Upper lobe of left lung (tissue), 6 donors: ENCODE data around the gene RCL1. TPM values are rescaled to one million over a fixed set of nuclear protein-coding genes. Genes with fewer than 3 reads are reported as not detected.

ENCODE experiments used
- ATAC-seq, 2 donors: fragments of 200-7000 bp; cut with Tn5 transposase; one replicate each; pipeline ENCODE4 v1.9.1; 2022; ENCODE audit warnings: mild to moderate bottlenecking in 2 of 2, moderate library complexity in 2 of 2; ENCODE audit not compliant: low FRiP score in 2 of 2
- DNase-seq, 2 donors: peaks; one replicate each; pipeline ENCODE4 v3.0.0-alpha.2; 2019 to 2020
- H3K27ac ChIP-seq, 4 donors: fragments of 200-600 bp; sonication (generic); one replicate each; pipeline ENCODE4 v1.5.1; 2016 to 2019
- H3K27me3 ChIP-seq, 4 donors: fragments of 200-600 bp; sonication (generic); one replicate each; pipeline ENCODE4 v1.5.1; 2017 to 2019
- H3K36me3 ChIP-seq, 4 donors: fragments of 200-600 bp; sonication (generic); one replicate each; pipeline ENCODE4 v1.5.1; 2016 to 2019
- H3K4me1 ChIP-seq, 4 donors: fragments of 200-600 bp; sonication (generic); one replicate each; pipeline ENCODE4 v1.5.1; 2018 to 2019
- H3K4me3 ChIP-seq, 4 donors: fragments of 200-600 bp; sonication (generic); one replicate each; pipeline ENCODE4 v1.5.1; 2017 to 2019; ENCODE audit warnings: mild to moderate bottlenecking in 2 of 4, moderate library complexity in 1 of 4
- H3K9me3 ChIP-seq, 4 donors: fragments of 200-600 bp; sonication (generic); one replicate each; pipeline ENCODE4 v1.5.1; 2018 to 2019
- CTCF ChIP-seq, 6 experiments: fragments of 450-650 bp in 4 of 6; fragments of 200-600 bp in 2 of 6; sonication (generic) in 2 of 6; IDR thresholded peaks; one replicate each; pipeline ENCODE4 v1.5.1; 2016 to 2019; ENCODE audit warnings: antibody characterized with exemption in 6 of 6
- EP300 ChIP-seq, 4 donors: sonication (generic); formaldehyde crosslinking; IDR thresholded peaks; one replicate each; pipeline ENCODE4 v1.5.1; 2017; ENCODE audit warnings: antibody characterized with exemption in 4 of 4, control low read depth in 2 of 4
- POLR2A ChIP-seq, 4 donors: fragments of 450-650 bp; IDR thresholded peaks; one replicate each; pipeline ENCODE4 v1.5.1; 2016 to 2017; ENCODE audit warnings: antibody characterized with exemption in 4 of 4, mild to moderate bottlenecking in 2 of 4
- POLR2AphosphoS5 ChIP-seq, 2 donors: sonication (generic); formaldehyde crosslinking; IDR thresholded peaks; one replicate each; pipeline ENCODE4 v1.5.1; 2017; ENCODE audit warnings: antibody characterized with exemption in 2 of 2
- WGBS, 2 donors: methylation state at CpG; one replicate each; pipeline ENCODE4 v1.1.5; 2017 to 2018; 5-methylcytosine and 5-hydroxymethylcytosine counted together
- total RNA-seq, 6 donors: library from RNA; depleted of rRNA in 4 of 6; stranded (reverse); fragments of >200 nt in 4 of 6; gene quantifications; one replicate each; pipeline versions ENCODE4 v1.1.0 to v1.2.1, GENCODE V29; 2016 to 2021
- donor health status: DM: no; HTN: no; CAD: no; lungs with moderate emphysema.
- donor health status: DM: no; HTN: yes; CAD: no; lungs with severe emphysema.

Gene RCL1
- total RNA-seq, 6 donors from 2014 or later, result 20.8 to 63.9 (median 30.1) TPM

- peaks cover 16 to 51% (median 44%) of the 10 kb centered on the region in 4 donors for H3K4me1 ChIP-seq
- peaks cover 0 to 20% (median 3%) of the 10 kb centered on the region in 4 donors for H3K36me3 ChIP-seq
- ATAC-seq (no peak), DNase-seq (no peak)
- 95 to 97% methylated on average over 3 of the region's 3 CpGs for WGBS, 2 donors
- H3K9me3 ChIP-seq, result no peaks in the 10 kb centered on the region
- H3K4me3 ChIP-seq, result no peak overlapping the region
- H3K27me3 ChIP-seq, result no peaks in the 10 kb centered on the region
- peak overlapping the region in 1 of 4 donors; percentile 45 for H3K27ac ChIP-seq
- no peak for TF ChIP-seq POLR2A (IDR thresholded peaks at IDR 0.05)
These were observed 43.9 kb downstream of the RCL1 start for GRCh38 chr9:4836676-4837075.

GRCh38 chr9:4837261-4838188 lies 44.8 kb downstream of the RCL1 start:
- ATAC-seq (no peak), DNase-seq (no peak)
- Histone ChIP-seq H3K27me3 (no peaks in the 10 kb centered on the region), H3K9me3 (no peaks in the 10 kb centered on the region), H3K36me3 (peaks cover 0 to 29% (median 3%) of the 10 kb centered on the region in 4 donors), H3K4me1 (peaks cover 16 to 51% (median 42%) of the 10 kb centered on the region in 4 donors), H3K4me3 (no peak overlapping the region), H3K27ac (peak overlapping the region; percentile 9 to 45 (median 26))
- TF ChIP-seq POLR2AphosphoS5 (IDR thresholded peaks at IDR 0.05), result no peak
- TF ChIP-seq POLR2A (IDR thresholded peaks at IDR 0.05), result no peak
- no peak for TF ChIP-seq CTCF (IDR thresholded peaks at IDR 0.05)
- no peak for TF ChIP-seq EP300 (IDR thresholded peaks at IDR 0.05)
- 65 to 73% methylated on average over 6 of the region's 6 CpGs for WGBS, 2 donors

- Histone ChIP-seq H3K27ac (peak overlapping the region in 3 of 4 donors; percentile 9 to 38 (median 33)), H3K4me3 (no peak overlapping the region), H3K36me3 (peaks cover 0 to 26% (median 3%) of the 10 kb centered on the region in 4 donors), H3K9me3 (no peaks in the 10 kb centered on the region), H3K4me1 (peaks cover 16 to 48% (median 40%) of the 10 kb centered on the region in 4 donors), H3K27me3 (no peaks in the 10 kb centered on the region)
- DNase-seq (no peak), ATAC-seq (no peak)
- WGBS, 2 donors, result 58 to 71% methylated on average over 3 of the region's 3 CpGs
- no peak for TF ChIP-seq EP300 (IDR thresholded peaks at IDR 0.05)
- TF ChIP-seq POLR2AphosphoS5 (IDR thresholded peaks at IDR 0.05), result no peak
- no peak for TF ChIP-seq POLR2A (IDR thresholded peaks at IDR 0.05)
- no peak for TF ChIP-seq CTCF (IDR thresholded peaks at IDR 0.05)
These were observed 45.4 kb downstream of the RCL1 start for GRCh38 chr9:4838189-4838546.

- peak in 1 of 2 donors; percentile 30 for ATAC-seq
- H3K27me3 ChIP-seq, result no peaks in the 10 kb centered on the region
- 71 to 74% methylated on average over 1 of the region's 1 CpG for WGBS, 2 donors
- DNase-seq, result peak in 1 of 2 donors; percentile 28
- peaks cover 15 to 41% (median 33%) of the 10 kb centered on the region in 4 donors for H3K4me1 ChIP-seq
- TF ChIP-seq EP300 (IDR thresholded peaks at IDR 0.05) (peak in 1 of 4 donors; percentile 74), POLR2A (IDR thresholded peaks at IDR 0.05) (no peak)
- H3K4me3 ChIP-seq, result no peak overlapping the region
- no peaks in the 10 kb centered on the region for H3K9me3 ChIP-seq
- peak overlapping the region in 3 of 4 donors; percentile 11 to 38 (median 33) for H3K27ac ChIP-seq
- H3K36me3 ChIP-seq, result peaks cover 0 to 30% (median 5%) of the 10 kb centered on the region in 4 donors
These were observed 46.7 kb downstream of the RCL1 start for GRCh38 chr9:4839470-4839912.

GRCh38 chr9:4840018-4840417 lies 47.3 kb downstream of the RCL1 start:
- ATAC-seq (no peak), DNase-seq (no peak)
- no peaks in the 10 kb centered on the region for H3K27me3 ChIP-seq
- H3K4me3 ChIP-seq, result no peak overlapping the region
- H3K27ac ChIP-seq, result peak overlapping the region in 1 of 4 donors; percentile 11
- no peaks in the 10 kb centered on the region for H3K9me3 ChIP-seq
- 89 to 92% methylated on average over 4 of the region's 4 CpGs for WGBS, 2 donors
- peaks cover 10 to 35% (median 30%) of the 10 kb centered on the region in 4 donors for H3K4me1 ChIP-seq
- no peak for TF ChIP-seq CTCF (IDR thresholded peaks at IDR 0.05)
- TF ChIP-seq POLR2A (IDR thresholded peaks at IDR 0.05), result no peak
- no peak for TF ChIP-seq POLR2AphosphoS5 (IDR thresholded peaks at IDR 0.05)
- TF ChIP-seq EP300 (IDR thresholded peaks at IDR 0.05), result no peak
- peaks cover 0 to 35% (median 7%) of the 10 kb centered on the region in 4 donors for H3K36me3 ChIP-seq
